Middle frontal gyrus (tissue), 1 donor: ENCODE data around the gene LRRC75B.
"Not testable (repeated sequence)": the region's sequence is repeated elsewhere in the genome, so short reads cannot be mapped to it uniquely, and the experiment has no call there.

Experiments used
- DNase-seq: peaks from one replicate; pipeline ENCODE4 v3.0.0-alpha.2; 2015; ENCODE audit warnings: low spot score; ENCODE audit errors: extremely low spot score

Gene LRRC75B

GRCh38 chr22:24555165-24556039 is 37.5 kb downstream of the LRRC75B start, which contains the start of gene SNRPD3:
Gene SNRPD3 (plus strand): TSS chr22:24555999. CDS start chr22:24557675, 1,676 bp downstream.
- DNase-seq = peak; percentile 95

GRCh38 chr22:24554313-24555164 is 38.3 kb downstream of the LRRC75B start, which contains the start of gene GUCD1:
Gene GUCD1 (minus strand): TSS chr22:24555138. CDS start chr22:24554991, 147 bp downstream.
- DNase-seq = no peak

- DNase-seq = no peak
Observed at GRCh38 chr22:24553597-24554312, 39.1 kb downstream of the LRRC75B start.

GRCh38 chr22:24552503-24553286 is 40.2 kb downstream of the LRRC75B start:
- DNase-seq = not testable (repeated sequence)

GRCh38 chr22:24550902-24551435 is 41.9 kb downstream of the LRRC75B start:
- no peak for DNase-seq

- DNase-seq = no peak
Observed at GRCh38 chr22:24550028-24550901, 42.6 kb downstream of the LRRC75B start.

GRCh38 chr22:24548812-24549211 is 44.1 kb downstream of the LRRC75B start:
- DNase-seq = no peak

- no peak for DNase-seq
Observed at GRCh38 chr22:24543679-24544243, 49.1 kb downstream of the LRRC75B start.

GRCh38 chr22:24543185-24543601 is 49.7 kb downstream of the LRRC75B start:
- no peak for DNase-seq

GRCh38 chr22:24542641-24543040 is 50.2 kb downstream of the LRRC75B start:
- DNase-seq = no peak

- DNase-seq = no peak
Observed at GRCh38 chr22:24541681-24542515, 51.0 kb downstream of the LRRC75B start.

GRCh38 chr22:24540470-24540869 is 52.4 kb downstream of the LRRC75B start:
- DNase-seq = no peak

GRCh38 chr22:24536089-24536488 is 56.8 kb downstream of the LRRC75B start:
- DNase-seq = no peak
